Measurements from ENCODE around the gene EIF4E2. TPM values are rescaled to one million over a fixed set of nuclear protein-coding genes. Genes with fewer than 3 reads are reported as not detected.

EIF4E2 gene
- total and polyA plus RNA-seq, 4 donors: 43.7 to 77.7 (median 65.9) TPM

DNA sequence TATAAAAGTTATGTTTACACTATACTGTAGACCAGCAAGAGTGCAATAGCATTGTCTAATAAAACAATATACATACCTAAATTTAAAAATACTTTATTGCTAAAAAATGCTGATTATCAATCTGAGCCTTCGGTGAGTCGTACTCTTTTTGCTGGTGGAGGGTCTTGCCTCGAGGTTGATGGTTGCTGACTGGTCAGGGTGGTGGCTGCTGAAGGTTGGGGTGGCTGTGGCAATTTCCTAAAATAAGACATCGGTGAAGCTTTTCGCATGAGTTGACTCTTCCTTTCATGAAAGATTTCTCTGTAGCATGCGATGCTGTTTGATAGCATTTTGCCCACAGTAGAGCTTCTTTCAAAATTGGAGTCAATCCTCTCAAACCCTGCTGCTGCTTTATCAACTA lies 2.5 kb upstream of the EIF4E2 start:
- 96 to 97% methylated on average over 6 of the region's 6 CpGs for WGBS, 2 donors
- TF ChIP-seq, protein P1, sequence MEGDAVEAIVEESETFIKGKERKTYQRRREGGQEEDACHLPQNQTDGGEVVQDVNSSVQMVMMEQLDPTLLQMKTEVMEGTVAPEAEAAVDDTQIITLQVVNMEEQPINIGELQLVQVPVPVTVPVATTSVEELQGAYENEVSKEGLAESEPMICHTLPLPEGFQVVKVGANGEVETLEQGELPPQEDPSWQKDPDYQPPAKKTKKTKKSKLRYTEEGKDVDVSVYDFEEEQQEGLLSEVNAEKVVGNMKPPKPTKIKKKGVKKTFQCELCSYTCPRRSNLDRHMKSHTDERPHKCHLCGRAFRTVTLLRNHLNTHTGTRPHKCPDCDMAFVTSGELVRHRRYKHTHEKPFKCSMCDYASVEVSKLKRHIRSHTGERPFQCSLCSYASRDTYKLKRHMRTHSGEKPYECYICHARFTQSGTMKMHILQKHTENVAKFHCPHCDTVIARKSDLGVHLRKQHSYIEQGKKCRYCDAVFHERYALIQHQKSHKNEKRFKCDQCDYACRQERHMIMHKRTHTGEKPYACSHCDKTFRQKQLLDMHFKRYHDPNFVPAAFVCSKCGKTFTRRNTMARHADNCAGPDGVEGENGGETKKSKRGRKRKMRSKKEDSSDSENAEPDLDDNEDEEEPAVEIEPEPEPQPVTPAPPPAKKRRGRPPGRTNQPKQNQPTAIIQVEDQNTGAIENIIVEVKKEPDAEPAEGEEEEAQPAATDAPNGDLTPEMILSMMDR (IDR thresholded peaks at IDR 0.05; ENCODE audit: control extremely low read depth, extremely low read depth): no peak

DNA sequence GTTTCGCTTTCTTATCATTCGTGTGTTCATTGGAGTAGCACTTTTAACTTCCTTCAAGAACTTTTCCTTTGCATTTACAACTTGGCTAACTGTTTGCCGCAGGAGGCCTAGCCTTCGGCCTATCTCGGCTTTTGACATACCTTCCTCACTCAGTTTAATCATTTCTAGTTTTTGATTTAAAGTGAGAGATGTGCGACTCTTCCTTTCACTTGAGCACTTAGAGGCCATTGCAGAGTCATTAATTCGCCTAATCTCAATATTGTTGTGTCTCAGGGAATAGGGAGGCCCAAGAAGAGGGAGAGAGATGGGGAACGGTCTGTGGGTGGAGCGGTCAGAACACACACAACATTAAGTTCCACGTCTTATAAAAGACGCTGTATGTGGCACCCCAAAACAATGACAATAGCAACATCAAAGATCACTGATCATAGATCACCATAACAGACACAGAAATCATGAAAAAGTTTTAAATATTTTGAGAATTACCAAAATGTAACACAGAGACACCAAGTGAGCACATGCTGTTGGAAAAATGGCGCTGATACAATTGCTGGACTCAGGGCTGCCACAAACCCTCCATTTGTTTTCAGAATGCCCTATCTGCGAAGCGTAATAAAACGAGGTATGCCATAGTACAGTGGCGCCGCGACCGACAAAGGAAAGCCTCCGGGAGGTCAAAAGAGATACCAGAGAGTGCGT lies 685 bp upstream of the EIF4E2 start:
- TF ChIP-seq, protein P1 (IDR thresholded peaks at IDR 0.05; ENCODE audit: control extremely low read depth, extremely low read depth): no peak
- WGBS, 2 donors: 29 to 36% methylated on average over 21 of the region's 21 CpGs
- H3K9ac ChIP-seq (ENCODE audit: insufficient read depth in 1 of 2, low read length in 2 of 2): peak overlapping the region; percentile 75 to 82
- no peaks in the 10 kb centered on the region for H3K27me3 ChIP-seq (ENCODE audit: control insufficient read depth in 3 of 3, insufficient read depth in 3 of 3, low read length in 2 of 3)
- peaks cover 6 to 16% (median 10%) of the 10 kb centered on the region in 5 donors for H3K4me1 ChIP-seq (ENCODE audit: control insufficient read depth in 5 of 5, insufficient read depth in 5 of 5, low read length in 5 of 5)
- DNase-seq (no peak), ATAC-seq (ENCODE audit: insufficient read depth, low FRiP score) (no peak)
- H3K27ac ChIP-seq (ENCODE audit: low read depth in 1 of 2, low read length in 1 of 2): peak overlapping the region; percentile 94 to 97
- H3K4me3 ChIP-seq: peak overlapping the region; percentile 82
- peaks cover 0 to 23% (median 11%) of the 10 kb centered on the region in 4 donors for H3K36me3 ChIP-seq (ENCODE audit: control insufficient read depth in 4 of 4, insufficient read depth in 4 of 4, low read length in 4 of 4)
- peaks cover 0 to 13% (median 1%) of the 10 kb centered on the region in 4 donors for H3K9me3 ChIP-seq (ENCODE audit: control insufficient read depth in 4 of 4, insufficient read depth in 3 of 4, low read length in 3 of 4)

More for the DNA sequence above, 2.5 kb upstream of the EIF4E2 start:
- no peak overlapping the region for H3K27ac ChIP-seq (ENCODE audit: low read depth in 1 of 2, low read length in 1 of 2)
- H3K9me3 ChIP-seq (ENCODE audit: control insufficient read depth in 4 of 4, insufficient read depth in 3 of 4, low read length in 3 of 4): peaks cover 0 to 13% (median 1%) of the 10 kb centered on the region in 4 donors
- no peak overlapping the region for H3K4me3 ChIP-seq
- no peak overlapping the region for H3K9ac ChIP-seq (ENCODE audit: insufficient read depth in 1 of 2, low read length in 2 of 2)
- H3K27me3 ChIP-seq (ENCODE audit: control insufficient read depth in 3 of 3, insufficient read depth in 3 of 3, low read length in 2 of 3): no peaks in the 10 kb centered on the region
- peaks cover 0 to 20% (median 11%) of the 10 kb centered on the region in 4 donors for H3K36me3 ChIP-seq (ENCODE audit: control insufficient read depth in 4 of 4, insufficient read depth in 4 of 4, low read length in 4 of 4)
- peaks cover 6 to 16% (median 9%) of the 10 kb centered on the region in 5 donors for H3K4me1 ChIP-seq (ENCODE audit: control insufficient read depth in 5 of 5, insufficient read depth in 5 of 5, low read length in 5 of 5)
- no peak for ATAC-seq (ENCODE audit: insufficient read depth, low FRiP score)
- DNase-seq: no peak

DNA sequence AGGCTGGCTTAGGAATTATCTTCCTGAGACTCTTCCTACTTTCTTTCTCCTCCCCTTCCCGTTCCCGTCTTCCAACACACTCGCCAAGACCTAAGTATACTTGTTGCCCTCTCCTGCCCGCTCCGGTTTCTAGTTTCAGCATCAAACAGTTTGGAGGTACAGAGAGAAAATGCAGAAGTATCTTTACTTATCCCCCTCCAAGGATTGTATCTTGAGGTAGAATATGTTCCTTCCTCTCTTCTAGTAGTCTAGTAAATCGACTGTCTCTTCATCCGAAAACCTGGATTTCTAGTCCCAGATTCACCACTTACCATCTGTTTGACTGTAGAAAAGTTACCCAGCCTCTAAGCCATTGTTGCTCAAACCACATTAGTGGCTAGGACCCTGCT lies 755 bp downstream of the EIF4E2 start:
- H3K27ac ChIP-seq (ENCODE audit: low read depth in 1 of 2, low read length in 1 of 2): peak overlapping the region in 1 of 2 donors; percentile 97
- peak overlapping the region; percentile 82 for H3K4me3 ChIP-seq
- ATAC-seq (ENCODE audit: insufficient read depth, low FRiP score) (no peak), DNase-seq (no peak)
- no peaks in the 10 kb centered on the region for H3K27me3 ChIP-seq (ENCODE audit: control insufficient read depth in 3 of 3, insufficient read depth in 3 of 3, low read length in 2 of 3)
- peaks cover 0 to 23% (median 10%) of the 10 kb centered on the region in 4 donors for H3K36me3 ChIP-seq (ENCODE audit: control insufficient read depth in 4 of 4, insufficient read depth in 4 of 4, low read length in 4 of 4)
- H3K4me1 ChIP-seq (ENCODE audit: control insufficient read depth in 5 of 5, insufficient read depth in 5 of 5, low read length in 5 of 5): peaks cover 6 to 16% (median 10%) of the 10 kb centered on the region in 5 donors
- 6% methylated on average over 7 of the region's 7 CpGs for WGBS, 2 donors
- peaks cover 0 to 13% (median 1%) of the 10 kb centered on the region in 4 donors for H3K9me3 ChIP-seq (ENCODE audit: control insufficient read depth in 4 of 4, insufficient read depth in 3 of 4, low read length in 3 of 4)
- H3K9ac ChIP-seq (ENCODE audit: insufficient read depth in 1 of 2, low read length in 2 of 2): peak overlapping the region; percentile 80 to 97
- TF ChIP-seq, protein P1 (IDR thresholded peaks at IDR 0.05; ENCODE audit: control extremely low read depth, extremely low read depth): no peak
